Astrocyte of the cerebellum (primary cell): Measurements from ENCODE around the gene SGIP1.

ENCODE experiments used
- DNase-seq: peaks from one replicate; pipeline ENCODE4 v3.0.0-alpha.2; 2011; ENCODE audit warnings: low read depth
- H3K4me3 ChIP-seq: 2 replicates; pipeline ENCODE4 v1.5.1; 2011; ENCODE audit warnings: mild to moderate bottlenecking, low read depth, low read length, moderate library complexity
- CTCF ChIP-seq: IDR thresholded peaks from 2 replicates; pipeline ENCODE4 v1.5.1; 2012; ENCODE audit warnings: low read length, low read depth, moderate library complexity, mild to moderate bottlenecking; ENCODE audit errors: missing control alignments
- in situ Hi-C: cut with HindIII; loops from 2 replicates; pipeline ENCODE4 v1.10.0; 2017; ENCODE audit warnings: low sequenced_read_pairs

The SGIP1 gene

GRCh38 chr1:66770694-66771093, 236.7 kb downstream of the SGIP1 start:
- no peak overlapping the region for H3K4me3 ChIP-seq
- DNase-seq: no peak
- in situ Hi-C loops: no loop called here
- no peak for TF ChIP-seq CTCF

- TF ChIP-seq CTCF: no peak
- DNase-seq: no peak
- in situ Hi-C loops: no loop called here
- H3K4me3 ChIP-seq: no peak overlapping the region
Observed at GRCh38 chr1:66773227-66773626, 239.3 kb downstream of the SGIP1 start.

- H3K4me3 ChIP-seq: no peak overlapping the region
- no peak for TF ChIP-seq CTCF
- no peak for DNase-seq
- in situ Hi-C loops: no loop called here
Observed at GRCh38 chr1:66774438-66774837, 240.5 kb downstream of the SGIP1 start.

GRCh38 chr1:66775646-66776045, 241.7 kb downstream of the SGIP1 start:
- no peak for DNase-seq
- no peak for TF ChIP-seq CTCF
- in situ Hi-C loops: loop anchor here (25.0 kb wide), 1 partner anchor 412 kb away; no protein-coding TSS in a partner anchor
- H3K4me3 ChIP-seq: no peak overlapping the region

GRCh38 chr1:66777831-66778230, 243.9 kb downstream of the SGIP1 start:
- no peak for TF ChIP-seq CTCF
- DNase-seq: no peak
- in situ Hi-C loops: loop anchor here (25.0 kb wide), 1 partner anchor 409 kb away; no protein-coding TSS in a partner anchor

GRCh38 chr1:66778266-66778665, 244.3 kb downstream of the SGIP1 start:
- no peak overlapping the region for H3K4me3 ChIP-seq
- TF ChIP-seq CTCF: no peak
- no peak for DNase-seq
- in situ Hi-C loops: loop anchor here (25.0 kb wide), 1 partner anchor 409 kb away; no protein-coding TSS in a partner anchor

More at GRCh38 chr1:66777831-66778230, 243.9 kb downstream of the SGIP1 start:
- no peak overlapping the region for H3K4me3 ChIP-seq
